ENCODE data around the gene RELA.
"Not testable (repeated sequence)": the region's sequence is repeated elsewhere in the genome, so short reads cannot be mapped to it uniquely, and the experiment has no call there.

Gene RELA

GRCh38 chr11:65662799-65663638, at the start of gene RELA:
TSS of gene RELA (minus strand) at chr11:65662916. CDS start at chr11:65662832, 84 bp downstream.
- peak; percentile 87 to 89 for DNase-seq (ENCODE audit: extremely low read depth in 1 of 2, low read depth in 1 of 2)

- peak; percentile 94 to 98 for DNase-seq (ENCODE audit: extremely low read depth in 1 of 2, low read depth in 1 of 2)
Measured at GRCh38 chr11:65711785-65712632, 49.3 kb upstream of the RELA start, which contains the start of gene KAT5. TSS of gene KAT5 (plus strand) at chr11:65712252. CDS start at chr11:65712268, 16 bp downstream.

GRCh38 chr11:65710421-65710820, 47.7 kb upstream of the RELA start:
- no peak for DNase-seq (ENCODE audit: extremely low read depth in 1 of 2, low read depth in 1 of 2)

DNA sequence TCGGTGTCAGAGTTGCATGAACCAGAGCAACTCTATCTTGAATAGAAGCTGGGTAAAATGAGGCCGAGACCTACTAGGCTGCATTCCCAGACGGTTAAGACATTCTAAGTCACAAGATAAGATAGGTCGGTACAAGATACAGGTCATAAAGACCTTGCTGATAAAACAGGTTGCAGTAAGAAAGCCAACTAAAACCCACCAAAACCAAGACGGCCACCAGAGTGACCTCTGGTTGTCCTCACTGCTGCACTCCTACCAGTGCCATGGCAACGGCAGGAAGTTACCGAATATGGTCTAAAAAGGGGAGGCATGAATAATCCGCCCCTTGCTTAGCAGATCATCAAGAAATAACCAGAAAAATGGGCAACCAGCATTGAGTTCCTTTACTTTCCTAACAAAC, 46.9 kb upstream of the RELA start:
- no peak for DNase-seq (ENCODE audit: extremely low read depth in 1 of 2, low read depth in 1 of 2)

DNA sequence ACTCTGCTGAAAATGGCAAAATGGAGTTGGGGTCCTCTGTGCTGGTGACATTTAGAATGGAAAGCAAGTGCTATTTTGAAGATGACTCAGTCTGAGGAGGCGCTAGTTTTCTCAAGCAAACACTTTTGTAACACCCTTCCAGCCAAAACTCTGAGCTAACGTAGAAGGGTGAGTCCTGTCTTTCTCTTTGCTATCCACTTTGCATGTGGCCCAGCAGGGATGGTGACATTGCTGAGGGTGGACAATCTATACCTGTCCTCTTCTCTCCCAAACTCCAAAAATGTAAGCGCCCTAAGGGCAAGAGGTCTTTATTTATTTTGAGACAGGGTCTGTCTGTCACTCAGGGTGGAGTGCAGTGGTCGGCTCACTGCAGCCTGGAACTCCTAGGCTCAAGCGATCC, 45.7 kb upstream of the RELA start:
- DNase-seq (ENCODE audit: extremely low read depth in 1 of 2, low read depth in 1 of 2): no peak

DNA sequence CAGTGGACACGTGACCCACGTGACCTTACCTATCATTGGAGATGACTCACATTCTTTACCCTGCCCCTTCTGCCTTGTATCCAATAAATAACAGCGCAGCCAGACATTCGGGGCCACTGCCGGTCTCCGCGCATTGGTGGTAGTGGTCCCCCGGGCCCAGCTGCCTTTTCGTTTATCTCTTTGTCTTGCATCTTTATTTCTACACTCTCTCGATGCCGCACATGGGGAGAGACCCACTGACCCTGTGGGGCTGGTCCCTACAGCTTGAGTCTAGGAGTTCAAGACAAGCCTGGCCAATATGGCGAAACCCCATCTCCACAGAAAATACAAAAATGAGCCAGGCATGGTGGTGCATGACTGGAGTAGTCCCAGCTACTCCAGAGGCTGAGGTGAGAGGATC, 44.3 kb upstream of the RELA start:
- not testable (repeated sequence) for DNase-seq (ENCODE audit: extremely low read depth in 1 of 2, low read depth in 1 of 2)

DNA sequence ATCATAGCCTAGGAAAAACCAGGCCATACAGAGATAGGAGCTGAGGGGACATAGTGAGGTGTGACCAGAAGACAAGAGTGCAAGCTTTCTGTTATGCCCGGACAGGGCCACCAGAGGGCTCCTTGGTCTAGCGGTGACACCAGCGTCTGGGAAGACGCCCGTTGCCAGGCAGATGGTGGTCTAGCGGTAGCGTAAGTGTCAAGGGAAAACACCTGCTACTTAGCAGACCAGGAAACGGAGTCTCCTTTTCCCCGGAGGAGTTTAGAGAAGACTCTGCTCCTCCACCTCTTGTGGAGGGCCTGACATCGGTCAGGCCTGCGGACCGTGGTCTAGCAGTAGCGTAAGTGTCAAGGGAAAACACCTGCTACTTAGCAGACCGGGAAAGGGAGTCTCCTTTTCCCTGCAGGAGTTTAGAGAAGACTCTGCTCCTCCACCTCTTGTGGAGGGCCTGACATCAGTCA, 43.6 kb upstream of the RELA start:
- DNase-seq (ENCODE audit: extremely low read depth in 1 of 2, low read depth in 1 of 2): peak; percentile 60 to 74

DNA sequence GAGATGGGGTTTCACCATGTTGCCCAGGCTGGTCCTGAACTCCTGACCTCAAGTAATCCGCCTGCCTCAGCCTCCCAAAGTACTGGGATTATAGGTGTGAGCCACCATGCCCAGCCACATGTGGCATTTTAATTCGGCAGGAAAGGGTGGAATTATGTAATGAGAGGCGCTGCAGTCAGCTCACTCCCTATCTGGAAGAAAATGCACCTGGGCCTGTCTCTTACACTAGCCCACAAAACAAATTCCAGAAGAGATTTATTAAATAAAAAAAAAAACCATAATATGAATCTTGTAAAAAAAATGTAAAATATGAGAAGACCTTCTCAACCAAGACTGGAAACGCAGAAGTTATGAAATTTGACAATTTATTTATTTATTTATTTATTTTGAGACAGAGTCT, 41.1 kb upstream of the RELA start:
- DNase-seq (ENCODE audit: extremely low read depth in 1 of 2, low read depth in 1 of 2): no peak

DNA sequence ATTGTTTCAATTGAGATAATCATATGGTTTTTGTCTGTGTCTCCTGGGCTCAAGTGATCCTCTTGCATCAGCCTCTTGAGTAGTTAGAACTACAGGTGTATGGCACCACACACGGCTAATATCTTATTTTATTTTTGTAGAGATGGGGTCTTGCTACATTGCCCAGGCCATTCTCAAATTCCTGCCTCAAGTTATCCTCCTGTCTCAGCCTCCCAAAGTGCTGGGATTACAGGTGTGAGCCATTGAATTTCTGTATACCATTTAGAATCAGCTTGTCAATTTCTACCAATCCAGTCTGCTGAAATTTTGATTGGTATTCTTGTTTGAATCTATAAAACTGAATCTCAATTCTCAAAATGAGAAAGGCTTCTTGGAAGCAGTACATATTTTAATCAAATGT, 39.0 kb upstream of the RELA start:
- DNase-seq (ENCODE audit: extremely low read depth in 1 of 2, low read depth in 1 of 2): no peak

- no peak for DNase-seq (ENCODE audit: extremely low read depth in 1 of 2, low read depth in 1 of 2)
Measured at GRCh38 chr11:65700399-65700798, 37.7 kb upstream of the RELA start.

- DNase-seq (ENCODE audit: extremely low read depth in 1 of 2, low read depth in 1 of 2): no peak
Measured at GRCh38 chr11:65699306-65699705, 36.6 kb upstream of the RELA start.

- no peak for DNase-seq (ENCODE audit: extremely low read depth in 1 of 2, low read depth in 1 of 2)
Measured at GRCh38 chr11:65698205-65698604, 35.5 kb upstream of the RELA start.

DNA sequence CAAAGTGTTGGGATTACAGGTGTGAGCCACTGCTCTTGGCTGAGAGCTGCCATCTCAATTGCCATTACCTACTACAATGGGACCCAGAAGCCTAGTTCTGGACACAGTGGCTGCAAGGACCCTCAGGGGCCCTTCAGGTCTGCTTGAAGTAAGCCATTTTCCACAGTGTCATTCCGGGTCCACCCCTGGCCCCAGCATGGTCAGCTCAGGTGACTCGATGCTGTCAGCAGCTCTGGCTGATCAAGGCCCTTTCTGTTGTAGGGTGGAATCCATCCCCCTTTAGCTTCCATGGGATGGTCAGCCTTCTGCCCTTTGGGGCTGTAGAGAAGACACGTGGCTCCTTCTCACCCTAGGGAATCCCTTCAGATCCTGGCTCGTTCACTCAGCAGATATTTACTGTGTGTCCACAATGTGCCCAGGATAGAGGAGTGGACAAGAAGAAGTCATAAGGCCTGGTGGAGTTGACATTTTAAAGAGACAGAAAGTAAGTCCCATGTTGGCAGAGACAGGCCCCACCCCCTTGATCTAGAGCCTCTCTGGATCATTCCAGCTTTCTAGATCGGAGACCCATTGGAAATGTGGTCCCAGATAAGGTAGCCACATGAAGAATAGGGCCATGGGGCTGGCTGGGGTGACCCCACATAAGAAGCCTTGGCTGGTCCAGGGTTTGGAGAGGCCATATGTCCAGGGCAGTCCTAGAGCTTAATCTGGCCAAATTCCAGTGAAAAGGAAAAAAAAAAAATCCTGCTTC, 34.3 kb upstream of the RELA start:
- DNase-seq (ENCODE audit: extremely low read depth in 1 of 2, low read depth in 1 of 2): no peak

GRCh38 chr11:65695459-65696241, 32.9 kb upstream of the RELA start:
- DNase-seq (ENCODE audit: extremely low read depth in 1 of 2, low read depth in 1 of 2): no peak

DNA sequence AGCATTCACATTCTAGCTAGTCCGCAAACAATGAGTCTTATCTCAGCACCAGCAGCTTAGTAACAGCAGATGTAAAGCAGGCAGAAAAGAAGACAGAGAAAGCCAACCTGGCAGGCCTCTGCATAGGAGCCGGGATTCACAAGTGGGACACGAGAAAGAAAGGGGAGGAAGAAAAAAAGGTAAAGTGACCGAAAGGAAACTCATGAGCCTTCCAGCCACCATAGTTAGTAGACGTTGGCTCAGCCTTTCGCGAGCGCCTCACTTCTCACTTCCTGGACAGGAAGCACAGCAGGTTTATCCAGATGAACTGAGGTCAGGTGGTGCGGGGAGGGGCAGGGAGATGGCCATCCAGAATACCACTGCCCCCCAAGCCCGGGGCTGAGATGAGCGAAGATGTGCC, 29.7 kb upstream of the RELA start:
- DNase-seq (ENCODE audit: extremely low read depth in 1 of 2, low read depth in 1 of 2): no peak

- not testable (repeated sequence) for DNase-seq (ENCODE audit: extremely low read depth in 1 of 2, low read depth in 1 of 2)
Measured at GRCh38 chr11:65691847-65692246, 29.1 kb upstream of the RELA start.

GRCh38 chr11:65685981-65686380, 23.3 kb upstream of the RELA start:
- no peak for DNase-seq (ENCODE audit: extremely low read depth in 1 of 2, low read depth in 1 of 2)

DNA sequence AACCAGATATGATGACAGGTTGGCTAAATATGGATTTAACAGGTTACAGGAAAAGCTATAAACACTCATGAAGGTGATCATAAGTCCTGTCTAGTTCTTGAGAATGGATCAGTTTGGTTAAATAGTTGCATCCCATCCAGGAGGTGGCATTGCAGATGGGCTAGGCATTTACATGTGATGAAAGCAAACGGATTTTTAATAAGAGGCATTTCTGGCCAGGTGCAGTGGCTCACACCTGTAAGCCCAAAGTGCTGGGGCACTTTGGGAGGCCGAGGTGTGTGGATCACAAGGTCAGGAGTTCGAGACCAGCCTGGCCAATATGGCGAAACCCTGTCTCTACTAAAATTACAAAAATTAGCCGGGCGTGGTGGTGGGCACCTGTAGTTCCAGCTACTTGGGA, 20.8 kb upstream of the RELA start:
- DNase-seq (ENCODE audit: extremely low read depth in 1 of 2, low read depth in 1 of 2): not testable (repeated sequence)

DNA sequence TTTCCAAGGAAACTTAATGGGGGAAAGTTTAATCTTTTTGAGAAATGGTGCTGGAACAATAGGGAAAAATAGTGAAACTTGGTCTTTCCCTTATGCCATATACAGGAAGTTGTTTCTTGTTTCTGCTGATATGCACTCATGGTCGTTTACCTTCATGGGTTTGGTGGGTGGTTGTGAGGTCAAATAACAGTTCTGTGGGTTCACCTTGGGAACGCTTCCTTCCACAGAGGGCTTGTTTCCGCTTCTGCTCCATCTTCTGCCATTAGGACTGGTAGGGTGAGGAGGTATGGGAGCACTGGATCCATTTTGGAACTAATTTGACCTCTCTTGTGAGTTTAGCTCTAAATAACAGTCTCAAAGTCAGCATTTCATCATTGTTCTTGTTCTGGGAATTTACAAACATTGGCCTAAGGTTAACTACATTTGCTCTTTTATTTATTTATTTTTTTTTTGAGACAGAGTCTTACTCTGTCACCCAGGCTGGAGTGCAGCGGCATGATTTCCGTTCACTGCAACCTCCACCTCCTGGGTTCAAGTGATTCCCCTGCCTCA, 17.6 kb upstream of the RELA start:
- no peak for DNase-seq (ENCODE audit: extremely low read depth in 1 of 2, low read depth in 1 of 2)

- DNase-seq (ENCODE audit: extremely low read depth in 1 of 2, low read depth in 1 of 2): no peak
Measured at GRCh38 chr11:65672982-65673381, 10.3 kb upstream of the RELA start.
